HL-60 (cell line): ENCODE results near the gene PPP1R12C.

Experiments
- GABPA ChIP-seq: IDR thresholded peaks from 2 replicates; pipeline ENCODE4 v1.6.1; 2012; ENCODE audit warnings: low read depth
- POLR2AphosphoS5 ChIP-seq: IDR thresholded peaks from 2 replicates; pipeline ENCODE4 v1.6.1; 2012; ENCODE audit warnings: low read depth
- REST ChIP-seq: IDR thresholded peaks from 2 replicates; pipeline ENCODE4 v1.6.1; 2012; ENCODE audit warnings: low read depth; ENCODE audit not compliant: insufficient replicate concordance
- SPI1 ChIP-seq: IDR thresholded peaks from 2 replicates; pipeline ENCODE4 v1.6.1; 2012; ENCODE audit warnings: low read depth, mild to moderate bottlenecking, borderline replicate concordance
- TF ChIP-seq, protein P1 (sequence below): IDR thresholded peaks from one replicate; pipeline ENCODE4 v1.5.1; 2011; ENCODE audit warnings: low read length, control low read depth, inconsistent platforms; ENCODE audit not compliant: insufficient read depth

DNA sequence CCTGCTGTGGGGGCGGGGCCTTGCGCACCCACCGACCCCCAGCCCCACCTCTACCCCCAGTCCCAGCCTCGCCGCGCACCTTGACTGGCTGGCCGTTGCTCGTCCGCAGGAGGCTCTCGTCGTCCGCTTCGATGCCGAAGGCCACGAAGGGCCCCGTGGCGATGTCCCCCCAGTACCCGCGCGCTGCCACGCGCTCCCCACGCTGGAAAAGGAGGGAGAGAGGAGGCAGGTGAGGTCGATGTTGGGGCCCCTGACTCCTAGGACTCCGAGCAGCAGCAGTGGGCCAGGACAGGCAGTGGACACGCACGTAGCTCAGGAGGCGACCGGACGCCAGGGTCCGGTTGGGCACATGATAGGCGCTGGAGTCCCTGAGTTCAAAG, 43.5 kb upstream of the PPP1R12C start:
- TF ChIP-seq GABPA, result no peak
- TF ChIP-seq, protein P1, sequence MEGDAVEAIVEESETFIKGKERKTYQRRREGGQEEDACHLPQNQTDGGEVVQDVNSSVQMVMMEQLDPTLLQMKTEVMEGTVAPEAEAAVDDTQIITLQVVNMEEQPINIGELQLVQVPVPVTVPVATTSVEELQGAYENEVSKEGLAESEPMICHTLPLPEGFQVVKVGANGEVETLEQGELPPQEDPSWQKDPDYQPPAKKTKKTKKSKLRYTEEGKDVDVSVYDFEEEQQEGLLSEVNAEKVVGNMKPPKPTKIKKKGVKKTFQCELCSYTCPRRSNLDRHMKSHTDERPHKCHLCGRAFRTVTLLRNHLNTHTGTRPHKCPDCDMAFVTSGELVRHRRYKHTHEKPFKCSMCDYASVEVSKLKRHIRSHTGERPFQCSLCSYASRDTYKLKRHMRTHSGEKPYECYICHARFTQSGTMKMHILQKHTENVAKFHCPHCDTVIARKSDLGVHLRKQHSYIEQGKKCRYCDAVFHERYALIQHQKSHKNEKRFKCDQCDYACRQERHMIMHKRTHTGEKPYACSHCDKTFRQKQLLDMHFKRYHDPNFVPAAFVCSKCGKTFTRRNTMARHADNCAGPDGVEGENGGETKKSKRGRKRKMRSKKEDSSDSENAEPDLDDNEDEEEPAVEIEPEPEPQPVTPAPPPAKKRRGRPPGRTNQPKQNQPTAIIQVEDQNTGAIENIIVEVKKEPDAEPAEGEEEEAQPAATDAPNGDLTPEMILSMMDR, result no peak
- no peak for TF ChIP-seq REST
- no peak for TF ChIP-seq POLR2AphosphoS5
- no peak for TF ChIP-seq SPI1
